Measurements from ENCODE around the gene BCAP31.
"Not testable (repeated sequence)": the region's sequence is repeated elsewhere in the genome, so short reads cannot be mapped to it uniquely, and the experiment has no call there.

Gene BCAP31

GRCh38 chrX:153763989-153764755, 40.0 kb upstream of the BCAP31 start, which contains the start of gene PLXNB3:
PLXNB3 (plus strand) TSS chrX:153764249; CDS start chrX:153765536, 1,287 bp downstream.
- in situ Hi-C loops (cut with HindIII; ENCODE audit: low pct_ligation_motif_present, low pct_unique_long_range_greater_than_20kb, low sequenced_read_pairs), result no loop called here
- peak; percentile 59 for DNase-seq

- no peak for DNase-seq
- in situ Hi-C loops (cut with HindIII; ENCODE audit: low pct_ligation_motif_present, low pct_unique_long_range_greater_than_20kb, low sequenced_read_pairs), result no loop called here
Measured at GRCh38 chrX:153763298-153763932, 39.2 kb upstream of the BCAP31 start.

GRCh38 chrX:153762626-153763173, 38.5 kb upstream of the BCAP31 start:
- no peak for DNase-seq
- in situ Hi-C loops (cut with HindIII; ENCODE audit: low pct_ligation_motif_present, low pct_unique_long_range_greater_than_20kb, low sequenced_read_pairs), result no loop called here

GRCh38 chrX:153761863-153762262, 37.7 kb upstream of the BCAP31 start:
- DNase-seq, result no peak
- in situ Hi-C loops (cut with HindIII; ENCODE audit: low pct_ligation_motif_present, low pct_unique_long_range_greater_than_20kb, low sequenced_read_pairs), result no loop called here

GRCh38 chrX:153755136-153755535, 30.9 kb upstream of the BCAP31 start:
- in situ Hi-C loops (cut with HindIII; ENCODE audit: low pct_ligation_motif_present, low pct_unique_long_range_greater_than_20kb, low sequenced_read_pairs), result no loop called here
- DNase-seq, result no peak

- in situ Hi-C loops (cut with HindIII; ENCODE audit: low pct_ligation_motif_present, low pct_unique_long_range_greater_than_20kb, low sequenced_read_pairs), result no loop called here
- DNase-seq, result no peak
Measured at GRCh38 chrX:153750127-153750774, 26.1 kb upstream of the BCAP31 start.

GRCh38 chrX:153749017-153749416, 24.8 kb upstream of the BCAP31 start:
- in situ Hi-C loops (cut with HindIII; ENCODE audit: low pct_ligation_motif_present, low pct_unique_long_range_greater_than_20kb, low sequenced_read_pairs); DNase-seq: not testable (repeated sequence)

- DNase-seq; in situ Hi-C loops (cut with HindIII; ENCODE audit: low pct_ligation_motif_present, low pct_unique_long_range_greater_than_20kb, low sequenced_read_pairs): not testable (repeated sequence)
Measured at GRCh38 chrX:153746991-153747390, 22.8 kb upstream of the BCAP31 start.

GRCh38 chrX:153746359-153746758, 22.2 kb upstream of the BCAP31 start:
- in situ Hi-C loops (cut with HindIII; ENCODE audit: low pct_ligation_motif_present, low pct_unique_long_range_greater_than_20kb, low sequenced_read_pairs), result no loop called here
- DNase-seq, result no peak

- DNase-seq; in situ Hi-C loops (cut with HindIII; ENCODE audit: low pct_ligation_motif_present, low pct_unique_long_range_greater_than_20kb, low sequenced_read_pairs): not testable (repeated sequence)
Measured at GRCh38 chrX:153745067-153745433, 20.9 kb upstream of the BCAP31 start.

GRCh38 chrX:153744210-153745066, 20.3 kb upstream of the BCAP31 start:
- DNase-seq, result no peak
- in situ Hi-C loops (cut with HindIII; ENCODE audit: low pct_ligation_motif_present, low pct_unique_long_range_greater_than_20kb, low sequenced_read_pairs), result no loop called here

GRCh38 chrX:153743468-153744209, 19.5 kb upstream of the BCAP31 start:
- DNase-seq; in situ Hi-C loops (cut with HindIII; ENCODE audit: low pct_ligation_motif_present, low pct_unique_long_range_greater_than_20kb, low sequenced_read_pairs): not testable (repeated sequence)

GRCh38 chrX:153742796-153743467, 18.7 kb upstream of the BCAP31 start:
- in situ Hi-C loops (cut with HindIII; ENCODE audit: low pct_ligation_motif_present, low pct_unique_long_range_greater_than_20kb, low sequenced_read_pairs); DNase-seq: not testable (repeated sequence)

- in situ Hi-C loops (cut with HindIII; ENCODE audit: low pct_ligation_motif_present, low pct_unique_long_range_greater_than_20kb, low sequenced_read_pairs); DNase-seq: not testable (repeated sequence)
Measured at GRCh38 chrX:153742111-153742510, 17.9 kb upstream of the BCAP31 start.

GRCh38 chrX:153741446-153741845, 17.3 kb upstream of the BCAP31 start:
- DNase-seq, result no peak
- in situ Hi-C loops (cut with HindIII; ENCODE audit: low pct_ligation_motif_present, low pct_unique_long_range_greater_than_20kb, low sequenced_read_pairs), result no loop called here

GRCh38 chrX:153740631-153741222, 16.5 kb upstream of the BCAP31 start:
- no peak for DNase-seq
- in situ Hi-C loops (cut with HindIII; ENCODE audit: low pct_ligation_motif_present, low pct_unique_long_range_greater_than_20kb, low sequenced_read_pairs), result no loop called here

All from ACHN (cell line).